SU-DHL-6 (cell line): Measurements from ENCODE around the gene ETF1.

ENCODE experiments used
- CTCF ChIP-seq: fragments of 200-600 bp; sonication (generic); IDR thresholded peaks from one replicate; pipeline ENCODE4 v1.5.1; 2017; ENCODE audit warnings: antibody characterized with exemption, mild to moderate bottlenecking, low read length, moderate library complexity; ENCODE audit not compliant: insufficient read depth, poor library complexity, severe bottlenecking
- EZH2phosphoT487 ChIP-seq: fragments of 200-600 bp; sonication (generic), shearing (Covaris generic); conservative IDR thresholded peaks from 2 replicates; pipeline ENCODE4 v1.6.1; 2018; ENCODE audit warnings: mild to moderate bottlenecking, antibody characterized with exemption, low read length, moderate library complexity, mixed read lengths

GRCh38 chr5:138517437-138517836 lies 25.6 kb downstream of the ETF1 start:
- TF ChIP-seq CTCF = no peak
- TF ChIP-seq EZH2phosphoT487 = no peak
